GM23338 (cell line): Measurements from ENCODE around the gene FAM98C. TPM values are rescaled to one million over a fixed set of nuclear protein-coding genes. Genes with fewer than 3 reads are reported as not detected.
A peak's percentile ranks its signal among the peaks of the same experiment; 100 is the strongest.

Experiments
- ATAC-seq: fragments of 200-7000 bp; cut with Tn5 transposase; 3 replicates; pipeline ENCODE4 v1.9.1; 2020
- DNase-seq: peaks from one replicate; pipeline ENCODE4 v3.0.0-alpha.2; 2015; ENCODE audit warnings: low spot score
- H2AFZ ChIP-seq: fragments of 200-600 bp; sonication (generic); 2 replicates; pipeline ENCODE4 v1.8.0; 2016; ENCODE audit warnings: antibody characterized with exemption, mild to moderate bottlenecking, moderate library complexity
- H3F3A ChIP-seq: fragments of 200-600 bp; sonication (generic); replicated peaks from 2 replicates; pipeline ENCODE4 v1.8.0; 2017; ENCODE audit warnings: antibody characterized with exemption, mixed run types, low read depth
- H3K27ac ChIP-seq: fragments of 200-600 bp; sonication (generic); 2 replicates; pipeline ENCODE4 v1.6.1; 2016; ENCODE audit warnings: low read depth
- H3K27me3 ChIP-seq: fragments of 200-600 bp; sonication (generic); 2 replicates; pipeline ENCODE4 v1.8.0; 2016; ENCODE audit warnings: mild to moderate bottlenecking, mixed run types, moderate library complexity; ENCODE audit not compliant: insufficient read depth
- H3K36me3 ChIP-seq: fragments of 200-600 bp; sonication (generic); 2 replicates; pipeline ENCODE4 v1.8.0; 2016; ENCODE audit warnings: mild to moderate bottlenecking; ENCODE audit not compliant: insufficient read depth
- H3K4me1 ChIP-seq: fragments of 200-600 bp; sonication (generic); 2 replicates; pipeline ENCODE4 v1.8.0; 2016; ENCODE audit warnings: mild to moderate bottlenecking, moderate library complexity; ENCODE audit not compliant: insufficient read depth
- H3K4me2 ChIP-seq: fragments of 200-600 bp; sonication (generic); 2 replicates; pipeline ENCODE4 v1.7.1; 2017; ENCODE audit warnings: mixed run types
- H3K4me3 ChIP-seq: fragments of 200-600 bp; sonication (generic); 2 replicates; pipeline ENCODE4 v1.6.1; 2016; ENCODE audit warnings: mixed run types
- H3K79me2 ChIP-seq: fragments of 200-600 bp; sonication (generic); replicated peaks from 2 replicates; pipeline ENCODE4 v1.8.0; 2017; ENCODE audit warnings: mild to moderate bottlenecking; ENCODE audit not compliant: insufficient read depth
- H3K9me2 ChIP-seq: fragments of 200-600 bp; sonication (generic); 2 replicates; pipeline ENCODE4 v1.8.0; 2017; ENCODE audit not compliant: insufficient read depth
- H4K20me1 ChIP-seq: fragments of 200-600 bp; sonication (generic); replicated peaks from 2 replicates; pipeline ENCODE4 v1.8.0; 2017; ENCODE audit warnings: mild to moderate bottlenecking; ENCODE audit not compliant: insufficient read depth
- H3K27ac Mint-ChIP-seq: 2 replicates; pipeline ENCODE4 v1.8.0; 2020; ENCODE audit warnings: inconsistent platforms, mild to moderate bottlenecking, moderate library complexity, mixed read lengths
- H3K27me3 Mint-ChIP-seq: 3 replicates; pipeline ENCODE4 v1.8.0; 2022; ENCODE audit warnings: low read depth, mild to moderate bottlenecking, moderate library complexity, mixed read lengths, inconsistent platforms; ENCODE audit not compliant: insufficient read depth, poor library complexity
- H3K36me3 Mint-ChIP-seq: 3 replicates; pipeline ENCODE4 v1.8.0; 2021; ENCODE audit warnings: low read depth, mild to moderate bottlenecking, inconsistent platforms, moderate library complexity, mixed read lengths
- H3K4me1 Mint-ChIP-seq: 3 replicates; pipeline ENCODE4 v1.8.0; 2020; ENCODE audit warnings: mild to moderate bottlenecking, inconsistent platforms, mixed read lengths
- H3K4me3 Mint-ChIP-seq: 3 replicates; pipeline ENCODE4 v1.8.0; 2021; ENCODE audit warnings: moderate library complexity, mild to moderate bottlenecking, inconsistent platforms, mixed read lengths
- H3K9me3 Mint-ChIP-seq: 3 replicates; pipeline ENCODE4 v1.8.0; 2020; ENCODE audit warnings: moderate library complexity, mild to moderate bottlenecking, inconsistent platforms, mixed read lengths
- CREB1 ChIP-seq: fragments of 250-450 bp; sonication (Bioruptor Pico); IDR thresholded peaks from 2 replicates; pipeline ENCODE4 v1.5.0; 2020; ENCODE audit warnings: low read depth, mild to moderate bottlenecking, moderate library complexity
- CTCF ChIP-seq, 2 experiments: fragments of 200-600 bp in 1 of 2; sonication (generic) in 1 of 2; conservative IDR thresholded peaks; 2 replicates each; pipeline versions ENCODE4 v1.5.1 to v1.6.1; 2016 to 2017; ENCODE audit warnings: antibody characterized with exemption in 2 of 2, low read depth in 2 of 2, mild to moderate bottlenecking in 2 of 2, moderate library complexity in 1 of 2
- EZH2 ChIP-seq: fragments of 200-600 bp; sonication (generic); IDR thresholded peaks from one replicate; pipeline ENCODE4 v1.8.0; 2017; ENCODE audit warnings: antibody characterized with exemption, mild to moderate bottlenecking, low read depth; ENCODE audit not compliant: unreplicated experiment
- EZH2phosphoT487 ChIP-seq: fragments of 200-600 bp; sonication (generic); IDR thresholded peaks from one replicate; pipeline ENCODE4 v1.8.1; 2018; ENCODE audit warnings: antibody characterized with exemption; ENCODE audit not compliant: unreplicated experiment
- JUNB ChIP-seq: IDR thresholded peaks from one replicate; pipeline ENCODE4 v1.6.1; 2016; ENCODE audit warnings: antibody characterized with exemption; ENCODE audit not compliant: unreplicated experiment
- NANOG ChIP-seq: IDR thresholded peaks from 2 replicates; pipeline ENCODE4 v1.6.1; 2016; ENCODE audit warnings: antibody characterized with exemption, borderline replicate concordance
- POLR2AphosphoS5 ChIP-seq: IDR thresholded peaks from 2 replicates; pipeline ENCODE4 v1.6.1; 2016; ENCODE audit warnings: antibody characterized with exemption, low read depth
- STAT1 ChIP-seq: IDR thresholded peaks from one replicate; pipeline ENCODE4 v1.6.1; 2016; ENCODE audit warnings: antibody characterized with exemption; ENCODE audit not compliant: unreplicated experiment
- ZNF114 ChIP-seq: fragments of 250-450 bp; sonication (Bioruptor Pico); IDR thresholded peaks from 2 replicates; pipeline ENCODE4 v1.5.0; 2020; ENCODE audit warnings: mild to moderate bottlenecking, moderate library complexity
- ZNF331 ChIP-seq: fragments of 250-450 bp; sonication (Bioruptor Pico); IDR thresholded peaks from 2 replicates; pipeline ENCODE4 v1.5.0; 2020; ENCODE audit warnings: low read depth, mild to moderate bottlenecking, moderate library complexity
- polyA plus RNA-seq: library from polyadenylated mRNA; unstranded; fragments of >200 nt; fragmentation: Nextera tagmentation; extraction: Ambion mirVana; gene quantifications from 2 replicates; pipeline ENCODE4 v1.2.1, GENCODE V29; 2016
- total RNA-seq: library from RNA; depleted of rRNA; stranded (reverse); fragments of >200 nt; shearing (Covaris generic); gene quantifications from 2 replicates; pipeline ENCODE4 v1.2.3, GENCODE V29; 2014
- TF ChIP-seq, protein P1 (sequence below): IDR thresholded peaks from 2 replicates; pipeline ENCODE4 v1.6.1; 2016; ENCODE audit warnings: antibody characterized with exemption
- TF ChIP-seq, protein P2 (sequence below): IDR thresholded peaks from one replicate; pipeline ENCODE4 v1.6.1; 2018; ENCODE audit warnings: antibody characterized with exemption; ENCODE audit not compliant: unreplicated experiment

FAM98C gene
- total and polyA plus RNA-seq, 2 experiments from 2014 or later, result 4.3 to 7.6 TPM

DNA sequence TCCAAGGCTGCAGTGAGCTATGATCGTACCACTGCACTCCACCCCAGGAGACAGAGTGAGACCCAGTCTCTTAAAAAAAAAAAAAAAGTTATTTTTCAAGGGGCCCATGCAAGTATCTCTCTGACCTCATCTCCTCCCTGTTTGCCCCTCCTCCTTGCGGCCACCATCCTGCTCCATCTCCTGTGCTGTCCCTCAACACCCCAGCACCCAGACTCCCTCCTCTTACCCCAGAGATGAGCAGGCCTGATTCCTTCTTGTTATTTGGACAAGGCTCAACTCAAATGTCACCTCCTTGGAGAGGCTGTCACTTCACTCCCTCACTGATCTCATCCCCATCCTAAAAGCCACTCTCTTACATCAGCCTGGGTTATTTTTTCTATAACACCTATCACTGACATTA is 35.0 kb downstream of the FAM98C start:
- Mint-ChIP-seq H3K9me3 (no peaks in the 10 kb centered on the region; the same call in 2 of the 3 replicates), H3K36me3 (peaks cover 22% of the 10 kb centered on the region), H3K4me3 (no peak overlapping the region; the same call in 2 of the 3 replicates), H3K27ac (peak overlapping the region; percentile 24), H3K4me1 (peaks cover 33% of the 10 kb centered on the region), H3K27me3 (peaks cover 15% of the 10 kb centered on the region)
- Histone ChIP-seq H3K36me3 (no peaks in the 10 kb centered on the region; the same call in 1 of the 2 replicates), H3K27me3 (no peaks in the 10 kb centered on the region), H3K4me3 (no peak overlapping the region), H3K4me2 (no peak overlapping the region), H3F3A (peaks cover 17% of the 10 kb centered on the region), H3K79me2 (peaks cover 29% of the 10 kb centered on the region), H3K9me2 (no peaks in the 10 kb centered on the region), H3K4me1 (peaks cover 21% of the 10 kb centered on the region), H2AFZ (no peak overlapping the region), H4K20me1 (no peaks in the 10 kb centered on the region; the same call in 1 of the 2 replicates), H3K27ac (0 out of 2 replicates have a peak overlapping the region, but pooled peaks have one; percentile 55)
- TF ChIP-seq ZNF114 (no peak), CREB1 (CRISPR knock-in tag) (no peak), CTCF (conservative IDR thresholded peaks at IDR 0.05; ENCODE audit: low read depth in 2 of 2) (no peak), EZH2phosphoT487 (no peak), JUNB (no peak), NANOG (no peak)
- TF ChIP-seq, protein P1, sequence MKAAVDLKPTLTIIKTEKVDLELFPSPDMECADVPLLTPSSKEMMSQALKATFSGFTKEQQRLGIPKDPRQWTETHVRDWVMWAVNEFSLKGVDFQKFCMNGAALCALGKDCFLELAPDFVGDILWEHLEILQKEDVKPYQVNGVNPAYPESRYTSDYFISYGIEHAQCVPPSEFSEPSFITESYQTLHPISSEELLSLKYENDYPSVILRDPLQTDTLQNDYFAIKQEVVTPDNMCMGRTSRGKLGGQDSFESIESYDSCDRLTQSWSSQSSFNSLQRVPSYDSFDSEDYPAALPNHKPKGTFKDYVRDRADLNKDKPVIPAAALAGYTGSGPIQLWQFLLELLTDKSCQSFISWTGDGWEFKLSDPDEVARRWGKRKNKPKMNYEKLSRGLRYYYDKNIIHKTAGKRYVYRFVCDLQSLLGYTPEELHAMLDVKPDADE, result no peak
- no peak for ATAC-seq
- DNase-seq, result no peak

DNA sequence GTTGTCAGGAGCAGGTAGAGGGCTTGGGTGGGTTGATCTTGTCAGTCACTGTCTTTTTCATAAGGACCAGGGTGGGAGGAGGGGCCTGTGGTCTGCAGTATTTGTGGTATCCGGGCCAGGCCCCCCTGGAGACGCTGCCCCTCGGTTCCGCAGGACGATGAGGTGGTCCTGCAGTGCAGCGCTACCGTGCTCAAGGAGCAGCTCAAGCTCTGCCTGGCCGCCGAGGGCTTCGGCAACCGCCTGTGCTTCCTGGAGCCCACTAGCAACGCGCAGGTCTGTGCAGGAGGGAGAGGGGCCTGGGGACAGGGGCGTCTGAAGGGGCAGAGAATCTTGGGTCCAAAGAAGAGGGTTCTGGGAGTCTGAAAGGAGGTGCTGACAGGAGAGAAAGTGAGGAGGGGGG is 37.7 kb downstream of the FAM98C start:
- DNase-seq, result peak; percentile 22
- Histone ChIP-seq H3K9me2 (no peaks in the 10 kb centered on the region), H3K4me1 (peaks cover 8% of the 10 kb centered on the region), H3K27ac (no peak overlapping the region), H3K36me3 (peaks cover 10% of the 10 kb centered on the region; the same call in 1 of the 2 replicates), H3K4me2 (no peak overlapping the region), H2AFZ (no peak overlapping the region), H4K20me1 (no peaks in the 10 kb centered on the region; the same call in 1 of the 2 replicates), H3K27me3 (no peaks in the 10 kb centered on the region), H3K4me3 (no peak overlapping the region), H3F3A (0 out of 2 replicates have a peak, but pooled peaks cover 6% of the 10 kb centered on the region), H3K79me2 (peaks cover 20% of the 10 kb centered on the region)
- H3K27me3 Mint-ChIP-seq, result peaks cover 8% of the 10 kb centered on the region
- peaks cover 22% of the 10 kb centered on the region for H3K4me1 Mint-ChIP-seq
- no peak overlapping the region for H3K4me3 Mint-ChIP-seq
- no peak overlapping the region for H3K27ac Mint-ChIP-seq
- no peak for ATAC-seq
- H3K36me3 Mint-ChIP-seq, result peaks cover 42% of the 10 kb centered on the region
- no peaks in the 10 kb centered on the region; the same call in 2 of the 3 replicates for H3K9me3 Mint-ChIP-seq
- TF ChIP-seq EZH2phosphoT487 (no peak), JUNB (no peak), EZH2 (no peak), ZNF331 (CRISPR knock-in tag) (no peak), ZNF114 (no peak), CREB1 (CRISPR knock-in tag) (no peak), CTCF (conservative IDR thresholded peaks at IDR 0.05; ENCODE audit: low read depth in 2 of 2) (no peak), POLR2AphosphoS5 (no peak), NANOG (no peak), STAT1 (no peak)
- TF ChIP-seq, protein P1, result no peak
- TF ChIP-seq, protein P2, sequence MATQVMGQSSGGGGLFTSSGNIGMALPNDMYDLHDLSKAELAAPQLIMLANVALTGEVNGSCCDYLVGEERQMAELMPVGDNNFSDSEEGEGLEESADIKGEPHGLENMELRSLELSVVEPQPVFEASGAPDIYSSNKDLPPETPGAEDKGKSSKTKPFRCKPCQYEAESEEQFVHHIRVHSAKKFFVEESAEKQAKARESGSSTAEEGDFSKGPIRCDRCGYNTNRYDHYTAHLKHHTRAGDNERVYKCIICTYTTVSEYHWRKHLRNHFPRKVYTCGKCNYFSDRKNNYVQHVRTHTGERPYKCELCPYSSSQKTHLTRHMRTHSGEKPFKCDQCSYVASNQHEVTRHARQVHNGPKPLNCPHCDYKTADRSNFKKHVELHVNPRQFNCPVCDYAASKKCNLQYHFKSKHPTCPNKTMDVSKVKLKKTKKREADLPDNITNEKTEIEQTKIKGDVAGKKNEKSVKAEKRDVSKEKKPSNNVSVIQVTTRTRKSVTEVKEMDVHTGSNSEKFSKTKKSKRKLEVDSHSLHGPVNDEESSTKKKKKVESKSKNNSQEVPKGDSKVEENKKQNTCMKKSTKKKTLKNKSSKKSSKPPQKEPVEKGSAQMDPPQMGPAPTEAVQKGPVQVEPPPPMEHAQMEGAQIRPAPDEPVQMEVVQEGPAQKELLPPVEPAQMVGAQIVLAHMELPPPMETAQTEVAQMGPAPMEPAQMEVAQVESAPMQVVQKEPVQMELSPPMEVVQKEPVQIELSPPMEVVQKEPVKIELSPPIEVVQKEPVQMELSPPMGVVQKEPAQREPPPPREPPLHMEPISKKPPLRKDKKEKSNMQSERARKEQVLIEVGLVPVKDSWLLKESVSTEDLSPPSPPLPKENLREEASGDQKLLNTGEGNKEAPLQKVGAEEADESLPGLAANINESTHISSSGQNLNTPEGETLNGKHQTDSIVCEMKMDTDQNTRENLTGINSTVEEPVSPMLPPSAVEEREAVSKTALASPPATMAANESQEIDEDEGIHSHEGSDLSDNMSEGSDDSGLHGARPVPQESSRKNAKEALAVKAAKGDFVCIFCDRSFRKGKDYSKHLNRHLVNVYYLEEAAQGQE, result no peak
